ENCODE measurements around the gene KRTAP10-6.

Gene KRTAP10-6

DNA sequence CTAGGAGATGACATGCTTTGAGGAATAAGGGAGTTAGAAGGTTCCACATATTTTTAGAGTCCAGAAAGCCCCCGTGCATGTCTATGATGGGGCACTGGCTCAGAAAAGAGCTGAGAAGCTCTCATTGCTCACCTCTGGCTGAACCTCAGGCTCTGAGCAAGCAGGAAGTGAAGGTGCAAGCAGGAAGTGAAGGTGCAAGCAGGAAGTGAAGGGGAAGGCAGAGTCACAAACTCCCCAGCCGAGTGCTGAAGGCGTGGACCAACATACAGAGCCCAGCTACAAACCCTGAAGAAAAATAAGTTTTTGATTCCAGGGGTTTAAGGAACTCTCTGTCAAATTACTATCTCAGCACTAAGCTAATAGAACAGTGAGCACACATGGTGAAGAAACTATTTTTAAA is 26.6 kb upstream of the KRTAP10-6 start:
- H3K4me3 ChIP-seq (ENCODE audit: low read depth in 1 of 2, low read length in 1 of 2) = peak overlapping the region; percentile 5 to 32
- no peaks in the 10 kb centered on the region for H3K9me3 ChIP-seq
- no peaks in the 10 kb centered on the region for H3K27me3 ChIP-seq
- peaks cover 30 to 44% of the 10 kb centered on the region in 2 experiments for H3K4me1 ChIP-seq (ENCODE audit: control insufficient read depth in 1 of 2, insufficient read depth in 1 of 2, low read depth in 1 of 2, low read length in 1 of 2)
- TF ChIP-seq, protein P1, sequence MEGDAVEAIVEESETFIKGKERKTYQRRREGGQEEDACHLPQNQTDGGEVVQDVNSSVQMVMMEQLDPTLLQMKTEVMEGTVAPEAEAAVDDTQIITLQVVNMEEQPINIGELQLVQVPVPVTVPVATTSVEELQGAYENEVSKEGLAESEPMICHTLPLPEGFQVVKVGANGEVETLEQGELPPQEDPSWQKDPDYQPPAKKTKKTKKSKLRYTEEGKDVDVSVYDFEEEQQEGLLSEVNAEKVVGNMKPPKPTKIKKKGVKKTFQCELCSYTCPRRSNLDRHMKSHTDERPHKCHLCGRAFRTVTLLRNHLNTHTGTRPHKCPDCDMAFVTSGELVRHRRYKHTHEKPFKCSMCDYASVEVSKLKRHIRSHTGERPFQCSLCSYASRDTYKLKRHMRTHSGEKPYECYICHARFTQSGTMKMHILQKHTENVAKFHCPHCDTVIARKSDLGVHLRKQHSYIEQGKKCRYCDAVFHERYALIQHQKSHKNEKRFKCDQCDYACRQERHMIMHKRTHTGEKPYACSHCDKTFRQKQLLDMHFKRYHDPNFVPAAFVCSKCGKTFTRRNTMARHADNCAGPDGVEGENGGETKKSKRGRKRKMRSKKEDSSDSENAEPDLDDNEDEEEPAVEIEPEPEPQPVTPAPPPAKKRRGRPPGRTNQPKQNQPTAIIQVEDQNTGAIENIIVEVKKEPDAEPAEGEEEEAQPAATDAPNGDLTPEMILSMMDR (IDR thresholded peaks at IDR 0.05) = no peak
- no peaks in the 10 kb centered on the region for H3K36me3 ChIP-seq
- H3K27ac ChIP-seq = peak overlapping the region; percentile 88

DNA sequence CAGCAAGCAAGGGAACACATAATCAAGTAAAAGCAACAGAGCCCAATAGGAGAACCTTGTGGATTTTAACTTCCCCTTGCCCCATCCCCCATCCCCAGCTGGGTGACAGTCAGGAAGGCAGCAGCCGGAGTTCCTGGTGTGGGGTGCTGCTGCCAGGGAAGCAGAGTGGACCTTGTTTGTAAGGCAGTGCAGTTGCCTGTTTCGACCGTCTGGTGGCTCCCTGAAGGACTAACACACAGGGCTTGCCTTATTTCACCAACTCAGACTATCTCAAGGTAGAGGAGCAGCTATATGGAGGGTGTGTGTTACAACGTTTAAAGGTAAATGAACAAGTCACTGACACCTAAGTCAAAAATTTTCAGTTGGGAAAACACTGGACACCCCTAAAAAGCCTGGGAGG is 26.2 kb upstream of the KRTAP10-6 start:
- peak overlapping the region; percentile 5 to 32 for H3K4me3 ChIP-seq (ENCODE audit: low read depth in 1 of 2, low read length in 1 of 2)
- H3K36me3 ChIP-seq = no peaks in the 10 kb centered on the region
- no peaks in the 10 kb centered on the region for H3K9me3 ChIP-seq
- TF ChIP-seq, protein P1 (IDR thresholded peaks at IDR 0.05) = peak; percentile 46
- H3K27me3 ChIP-seq = no peaks in the 10 kb centered on the region
- H3K4me1 ChIP-seq (ENCODE audit: control insufficient read depth in 1 of 2, insufficient read depth in 1 of 2, low read depth in 1 of 2, low read length in 1 of 2) = peaks cover 30 to 44% of the 10 kb centered on the region in 2 experiments
- peak overlapping the region; percentile 88 for H3K27ac ChIP-seq

DNA sequence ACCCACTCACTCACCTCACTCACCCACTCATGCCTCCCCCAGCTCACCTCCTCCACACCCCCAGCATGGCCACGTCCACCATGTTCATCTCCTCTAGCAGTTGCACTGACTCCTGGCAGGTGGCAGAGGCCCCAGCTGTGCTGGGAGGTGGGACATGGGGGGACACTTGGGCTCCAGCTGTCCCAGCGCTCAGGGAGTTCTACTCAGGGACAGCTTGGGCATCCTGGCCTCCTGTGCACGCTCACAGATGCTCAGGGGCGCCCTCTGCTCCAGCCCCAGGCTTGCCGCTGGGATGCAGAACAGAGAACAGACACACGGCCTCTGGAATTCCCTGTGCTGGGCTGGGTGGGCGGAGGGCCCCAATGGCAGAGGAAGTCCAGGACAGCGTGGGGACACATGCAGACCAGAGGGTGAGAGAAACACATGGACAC is 24.8 kb upstream of the KRTAP10-6 start:
- Histone ChIP-seq H3K27ac (peak overlapping the region; percentile 88), H3K4me3 (ENCODE audit: low read depth in 1 of 2, low read length in 1 of 2) (no peak overlapping the region), H3K9me3 (no peaks in the 10 kb centered on the region), H3K36me3 (no peaks in the 10 kb centered on the region), H3K27me3 (no peaks in the 10 kb centered on the region), H3K4me1 (ENCODE audit: control insufficient read depth in 1 of 2, insufficient read depth in 1 of 2, low read depth in 1 of 2, low read length in 1 of 2) (peaks cover 30 to 39% of the 10 kb centered on the region in 2 experiments)
- TF ChIP-seq, protein P1 (IDR thresholded peaks at IDR 0.05) = no peak

DNA sequence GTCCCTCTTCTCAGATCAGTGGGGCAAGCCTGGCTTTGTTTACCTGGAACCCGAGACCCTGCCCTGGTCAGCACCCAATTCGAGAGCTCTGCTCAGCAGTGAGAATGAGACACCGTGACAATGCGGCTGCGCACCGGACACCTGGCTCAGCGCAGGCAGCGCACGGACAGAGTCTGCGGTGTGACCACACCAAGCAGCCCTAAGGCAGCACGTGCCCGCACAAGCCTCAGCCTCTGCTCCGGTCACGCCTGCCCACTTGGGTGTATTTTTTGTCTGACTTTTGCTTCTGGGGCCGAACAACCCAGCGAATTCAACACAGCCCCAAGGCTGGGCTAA is 24.3 kb upstream of the KRTAP10-6 start:
- Histone ChIP-seq H3K27ac (no peak overlapping the region), H3K4me3 (ENCODE audit: low read depth in 1 of 2, low read length in 1 of 2) (no peak overlapping the region), H3K27me3 (no peaks in the 10 kb centered on the region), H3K9me3 (no peaks in the 10 kb centered on the region), H3K4me1 (ENCODE audit: control insufficient read depth in 1 of 2, insufficient read depth in 1 of 2, low read depth in 1 of 2, low read length in 1 of 2) (peaks cover 30 to 39% of the 10 kb centered on the region in 2 experiments), H3K36me3 (no peaks in the 10 kb centered on the region)
- TF ChIP-seq, protein P1 (IDR thresholded peaks at IDR 0.05) = no peak

DNA sequence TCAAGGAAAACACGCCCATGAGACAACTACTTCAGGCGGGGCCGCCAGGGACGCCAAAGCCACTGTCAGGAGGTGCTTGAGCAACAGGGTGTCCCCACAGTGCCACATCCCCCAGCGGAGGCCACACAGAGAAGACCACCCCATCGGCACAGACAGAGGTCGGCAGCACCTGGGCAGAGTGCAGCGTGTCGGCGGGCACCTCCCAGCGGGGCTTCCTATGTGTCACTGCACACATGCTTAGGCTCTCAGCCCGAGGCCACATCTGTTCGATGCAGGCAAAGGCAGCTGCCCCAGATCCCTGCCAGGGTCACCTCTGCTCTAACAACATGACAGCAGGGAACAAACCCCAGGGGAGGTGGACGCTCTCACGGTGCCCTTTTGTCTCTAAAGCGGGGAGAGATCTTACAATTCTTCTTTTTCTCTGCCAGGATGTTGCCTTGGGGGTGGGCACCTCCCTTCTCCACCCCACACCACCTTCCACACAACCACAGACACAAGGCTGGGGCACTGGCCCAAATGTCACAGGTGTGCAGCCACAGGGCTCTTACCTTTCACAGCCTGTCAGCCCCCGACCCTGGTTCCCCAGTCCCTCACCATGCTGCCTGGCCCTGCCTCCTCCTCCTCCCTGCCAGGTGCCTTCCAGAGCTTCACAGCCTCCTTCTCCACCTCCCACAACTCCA is 23.7 kb upstream of the KRTAP10-6 start:
- TF ChIP-seq, protein P1 (IDR thresholded peaks at IDR 0.05) = no peak
- H3K27ac ChIP-seq = no peak overlapping the region
- H3K27me3 ChIP-seq = no peaks in the 10 kb centered on the region
- no peaks in the 10 kb centered on the region for H3K36me3 ChIP-seq
- no peak overlapping the region for H3K4me3 ChIP-seq (ENCODE audit: low read depth in 1 of 2, low read length in 1 of 2)
- H3K4me1 ChIP-seq (ENCODE audit: control insufficient read depth in 1 of 2, insufficient read depth in 1 of 2, low read depth in 1 of 2, low read length in 1 of 2) = peaks cover 30 to 39% of the 10 kb centered on the region in 2 experiments
- H3K9me3 ChIP-seq = no peaks in the 10 kb centered on the region

Data from neutrophil (primary cell).